HK-2 (cell line): ENCODE measurements around the gene ZSCAN20.
"Not testable (repeated sequence)": the region's sequence is repeated elsewhere in the genome, so short reads cannot be mapped to it uniquely, and the experiment has no call there.

ENCODE experiments used
- DNase-seq: peaks from one replicate; pipeline ENCODE4 v3.0.0-alpha.2; 2018; ENCODE audit not compliant: unreplicated experiment

ZSCAN20 gene

GRCh38 chr1:33482412-33482811, 10.0 kb downstream of the ZSCAN20 start:
- no peak for DNase-seq

- DNase-seq: no peak
Measured at GRCh38 chr1:33488624-33489023, 16.2 kb downstream of the ZSCAN20 start.

- DNase-seq: no peak
Measured at GRCh38 chr1:33494929-33495328, 22.5 kb downstream of the ZSCAN20 start.

- DNase-seq: no peak
Measured at GRCh38 chr1:33497410-33497809, 25.0 kb downstream of the ZSCAN20 start.

DNA sequence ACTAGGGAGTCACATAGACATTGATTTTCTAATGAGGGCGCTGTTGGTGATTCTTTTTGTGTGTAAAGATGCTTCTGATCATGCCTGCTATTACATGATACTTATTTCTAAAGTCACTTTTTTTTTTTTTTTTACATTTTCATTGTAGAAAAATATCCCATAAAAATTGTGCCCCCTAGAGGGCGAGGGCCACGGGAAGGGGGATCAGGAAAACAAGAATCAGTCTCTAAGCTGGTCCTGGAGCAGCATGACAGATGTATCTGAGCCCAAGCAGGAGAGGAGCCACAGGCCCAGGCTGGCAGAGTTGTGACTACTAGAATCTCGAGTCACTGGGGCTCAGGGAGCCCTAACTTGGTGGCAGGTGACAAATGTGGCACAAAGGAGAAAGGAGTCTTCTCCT, 28.1 kb downstream of the ZSCAN20 start:
- no peak for DNase-seq

- DNase-seq: no peak
Measured at GRCh38 chr1:33501309-33501708, 28.9 kb downstream of the ZSCAN20 start.

DNA sequence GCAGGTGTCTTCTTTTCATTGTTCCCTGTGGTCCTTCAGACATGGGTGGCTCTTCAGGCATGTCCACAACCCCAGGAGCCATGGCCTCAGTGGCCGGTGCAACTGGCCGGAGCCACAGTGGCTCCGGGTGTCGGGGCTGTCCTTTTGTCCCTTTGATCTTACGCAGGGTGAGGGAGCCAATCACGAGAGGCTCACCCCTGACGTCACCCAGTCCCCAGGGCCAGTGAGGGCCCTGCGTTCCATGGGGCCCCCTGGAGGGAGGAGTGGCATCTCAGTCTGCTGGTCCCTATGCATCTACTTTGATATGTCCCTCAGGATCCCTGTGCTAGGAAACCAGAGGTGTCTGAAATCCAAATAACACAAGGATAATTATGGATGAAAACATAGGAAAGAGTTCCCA, 29.3 kb downstream of the ZSCAN20 start:
- DNase-seq: no peak

GRCh38 chr1:33502726-33503125, 30.3 kb downstream of the ZSCAN20 start:
- no peak for DNase-seq

GRCh38 chr1:33503506-33503905, 31.1 kb downstream of the ZSCAN20 start:
- DNase-seq: no peak

GRCh38 chr1:33507661-33508060, 35.2 kb downstream of the ZSCAN20 start:
- no peak for DNase-seq

DNA sequence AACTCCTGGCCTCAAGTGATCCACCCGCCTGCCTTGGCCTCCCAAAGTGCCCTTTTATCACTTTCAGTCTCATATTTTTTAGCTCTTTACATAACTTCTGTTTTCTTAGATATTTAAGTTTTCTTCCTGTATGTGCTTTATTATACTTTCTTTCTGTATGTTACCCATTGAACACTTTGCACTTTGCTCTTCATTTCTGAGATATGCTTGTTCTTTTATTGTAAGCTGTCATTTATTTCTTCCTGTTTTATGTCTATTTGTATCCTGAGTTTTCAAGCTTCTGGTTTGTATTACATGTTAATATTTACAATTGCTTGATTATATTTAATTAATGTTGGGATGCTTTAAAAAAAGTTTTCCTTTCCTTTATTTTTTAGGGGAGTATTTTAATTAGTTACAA, 35.7 kb downstream of the ZSCAN20 start:
- DNase-seq: no peak

GRCh38 chr1:33509276-33509675, 36.8 kb downstream of the ZSCAN20 start:
- not testable (repeated sequence) for DNase-seq

DNA sequence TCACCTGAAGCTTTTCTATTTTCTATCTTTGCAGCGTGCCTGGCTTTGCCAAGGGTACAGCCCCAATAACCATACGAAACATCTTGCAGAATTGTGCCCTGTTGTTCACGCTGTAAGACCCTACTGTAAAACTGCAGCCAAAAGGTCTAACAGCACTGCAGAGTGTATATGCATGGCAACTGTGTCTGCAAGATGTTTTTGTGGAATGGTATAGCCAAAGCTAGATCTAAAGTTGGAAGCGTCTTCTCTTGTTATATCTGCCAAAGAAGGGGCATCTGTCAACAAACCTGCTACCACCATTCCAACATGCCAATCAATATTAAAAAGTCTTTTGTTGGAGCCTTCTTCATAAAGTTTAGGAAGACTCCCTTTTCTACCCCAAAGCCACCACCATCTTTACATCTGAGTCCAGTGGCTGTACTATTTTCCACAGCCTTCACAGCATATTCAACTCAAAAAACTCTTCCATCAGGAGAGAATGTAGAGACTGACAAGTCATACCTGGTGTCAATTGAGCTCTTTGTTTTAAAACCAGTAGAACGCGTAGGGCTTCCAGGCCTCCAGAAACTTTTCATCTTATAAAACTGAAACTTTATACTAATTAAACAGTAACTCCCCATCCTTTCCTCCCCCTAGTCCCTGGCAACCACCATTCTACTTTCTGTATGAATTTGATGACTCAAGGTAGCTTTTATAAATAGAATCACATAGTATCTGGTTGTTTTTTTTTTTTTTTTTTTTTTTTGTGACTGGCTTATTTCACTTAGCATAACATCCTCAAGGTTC, 40.0 kb downstream of the ZSCAN20 start:
- no peak for DNase-seq

GRCh38 chr1:33515112-33515511, 42.7 kb downstream of the ZSCAN20 start:
- no peak for DNase-seq

DNA sequence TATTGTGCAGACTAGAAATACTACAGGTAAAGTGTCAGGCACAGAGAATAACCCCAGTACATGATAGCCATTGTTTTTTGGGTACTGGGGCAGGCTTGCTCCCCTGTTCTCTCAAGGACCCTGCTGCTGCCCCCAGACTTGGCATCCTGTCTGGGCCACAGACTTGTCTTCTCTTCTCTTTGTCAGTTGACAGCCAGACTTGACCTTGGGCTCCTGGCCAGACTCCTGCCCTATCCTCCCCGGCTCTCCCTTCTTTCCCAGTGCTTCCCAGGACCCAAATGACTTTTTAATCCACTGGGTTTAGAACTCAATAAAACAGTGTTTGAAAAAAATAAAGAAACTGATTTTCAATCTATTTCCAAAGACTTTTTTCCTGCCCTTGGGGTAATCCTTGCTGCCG, 43.2 kb downstream of the ZSCAN20 start:
- no peak for DNase-seq

DNA sequence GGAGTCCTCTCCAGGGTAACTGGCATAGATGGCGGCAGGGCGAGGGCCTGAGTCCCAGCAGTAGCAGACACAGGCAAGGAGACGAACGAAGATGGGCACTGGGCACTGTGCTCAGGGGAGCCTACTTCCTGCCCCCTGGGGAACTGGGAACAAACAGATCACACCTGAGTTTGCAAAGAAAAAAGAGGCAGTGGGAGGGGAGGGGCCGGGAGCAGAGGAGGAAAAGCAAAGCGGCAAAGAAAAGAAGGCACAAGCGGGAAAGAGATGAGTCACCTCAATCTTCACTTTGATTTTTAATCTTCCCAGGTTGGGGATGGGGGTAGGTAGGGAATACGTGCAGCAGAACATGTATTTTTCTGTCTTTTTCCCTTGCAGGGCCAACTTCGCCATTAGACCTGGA, 44.0 kb downstream of the ZSCAN20 start:
- no peak for DNase-seq

DNA sequence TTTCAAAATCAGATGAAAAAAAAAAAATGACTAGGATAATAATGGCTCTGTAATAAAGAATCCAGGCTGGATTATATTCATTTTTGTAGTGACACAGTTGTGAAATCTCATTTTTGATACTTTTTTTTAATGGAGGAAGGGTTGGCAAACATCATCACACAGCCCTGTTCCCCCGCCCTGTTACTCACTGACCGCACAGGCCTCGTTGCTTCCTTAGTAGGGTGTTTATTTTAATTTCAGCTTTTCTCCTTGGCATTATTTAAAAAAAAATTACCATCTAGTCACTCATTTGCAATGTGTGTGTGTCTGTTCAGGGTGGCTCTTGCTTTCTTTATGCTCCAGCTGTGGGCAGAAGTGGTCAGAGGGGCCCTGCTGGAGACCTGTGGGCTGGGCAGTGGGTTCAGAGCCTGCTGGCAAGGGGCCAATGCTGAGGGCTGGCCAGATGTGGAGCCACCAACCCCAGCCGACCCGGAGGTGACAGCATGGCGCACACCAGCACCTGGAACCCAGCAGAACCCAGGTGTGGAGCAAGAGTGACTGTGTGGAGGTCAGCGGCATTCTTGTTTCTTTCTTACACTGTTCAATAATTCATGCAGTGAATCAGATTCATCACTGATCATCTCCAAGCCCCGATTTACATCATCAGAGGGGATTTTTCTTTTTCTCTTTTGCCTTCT, 44.6 kb downstream of the ZSCAN20 start:
- DNase-seq: no peak

- no peak for DNase-seq
Measured at GRCh38 chr1:33517596-33518250, 45.3 kb downstream of the ZSCAN20 start.

GRCh38 chr1:33519240-33519884, 46.9 kb downstream of the ZSCAN20 start:
- DNase-seq: no peak

DNA sequence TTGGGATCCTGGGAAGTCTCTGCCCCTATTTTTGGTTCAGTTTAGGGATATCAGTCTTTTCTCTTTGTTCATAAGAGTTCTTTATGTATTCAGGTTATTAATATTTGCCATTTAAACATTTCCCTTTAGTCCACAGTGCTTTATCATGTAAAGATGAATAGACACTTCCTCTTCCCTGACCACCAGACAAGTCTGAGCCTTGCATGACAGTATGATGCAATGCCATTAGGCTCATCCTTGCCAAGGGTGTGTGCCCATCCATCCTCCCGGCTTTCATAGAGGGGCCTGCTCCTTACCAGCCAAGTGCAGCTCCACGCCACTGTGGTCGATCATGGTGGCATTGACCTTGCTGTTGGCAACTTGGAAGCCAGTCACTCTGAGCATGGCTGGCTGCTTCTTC, 52.1 kb downstream of the ZSCAN20 start:
- DNase-seq: no peak

GRCh38 chr1:33527934-33528333, 55.5 kb downstream of the ZSCAN20 start:
- no peak for DNase-seq

- no peak for DNase-seq
Measured at GRCh38 chr1:33529957-33530356, 57.5 kb downstream of the ZSCAN20 start.
